HepG2 (cell line): Measurements from ENCODE around the gene OXLD1. TPM values are rescaled to one million over a fixed set of nuclear protein-coding genes. Genes with fewer than 3 reads are reported as not detected.

Experiments used
- AGO2 ChIP-seq: fragments of 200-400 bp; formaldehyde crosslinking; optimal IDR thresholded peaks from 2 replicates; pipeline ENCODE3; 2017; ENCODE audit warnings: mild to moderate bottlenecking, low read depth, low read length, moderate library complexity
- ARNT ChIP-seq: fragments of 450-650 bp; IDR thresholded peaks from 2 replicates; pipeline ENCODE4 v1.6.1; 2017
- ATM ChIP-seq: fragments of 450-650 bp; IDR thresholded peaks from 2 replicates; pipeline ENCODE4 v1.7.1; 2017; ENCODE audit warnings: mild to moderate bottlenecking, borderline replicate concordance
- EED ChIP-seq: sonication (generic); formaldehyde crosslinking; IDR thresholded peaks from 2 replicates; pipeline ENCODE4 v1.5.0; 2020; ENCODE audit warnings: mild to moderate bottlenecking, missing genetic modification reagents
- ERF ChIP-seq: IDR thresholded peaks from 2 replicates; pipeline ENCODE4 v1.6.1; 2018; ENCODE audit warnings: missing biosample characterization, missing genetic modification reagents
- FLYWCH1 ChIP-seq: sonication (generic); formaldehyde crosslinking; IDR thresholded peaks from 2 replicates; pipeline ENCODE4 v1.8.1; 2023; ENCODE audit warnings: mild to moderate bottlenecking, missing genetic modification reagents
- FOSL2 ChIP-seq: sonication (generic); formaldehyde crosslinking; IDR thresholded peaks from 2 replicates; pipeline ENCODE4 v1.4.0; 2020; ENCODE audit warnings: missing genetic modification reagents
- HNRNPL ChIP-seq: fragments of 200-400 bp; formaldehyde crosslinking; IDR thresholded peaks from 2 replicates; pipeline ENCODE4 v1.6.1; 2017; ENCODE audit warnings: mild to moderate bottlenecking, low read depth, low read length
- HNRNPUL1 ChIP-seq: fragments of 200-400 bp; formaldehyde crosslinking; IDR thresholded peaks from 2 replicates; pipeline ENCODE4 v1.6.1; 2017; ENCODE audit warnings: low read depth, mild to moderate bottlenecking, low read length, moderate library complexity
- ISL2 ChIP-seq: sonication (generic); formaldehyde crosslinking; IDR thresholded peaks from 2 replicates; pipeline ENCODE4 v1.5.0; 2020; ENCODE audit warnings: missing genetic modification reagents
- MXD3 ChIP-seq: IDR thresholded peaks from 2 replicates; pipeline ENCODE4 v1.6.1; 2016; ENCODE audit warnings: mild to moderate bottlenecking, missing biosample characterization, missing genetic modification reagents
- NCOA5 ChIP-seq: sonication (generic); formaldehyde crosslinking; IDR thresholded peaks from 2 replicates; pipeline ENCODE4 v1.4.0; 2020; ENCODE audit warnings: missing genetic modification reagents
- ONECUT2 ChIP-seq: sonication (generic); formaldehyde crosslinking; IDR thresholded peaks from 2 replicates; pipeline ENCODE4 v1.4.0; 2020; ENCODE audit warnings: missing genetic modification reagents
- PATZ1 ChIP-seq: sonication (generic); formaldehyde crosslinking; IDR thresholded peaks from 2 replicates; pipeline ENCODE4 v1.4.0; 2020; ENCODE audit warnings: missing genetic modification reagents
- POGK ChIP-seq: sonication (generic); formaldehyde crosslinking; conservative IDR thresholded peaks from 2 replicates; pipeline ENCODE4 v1.8.0; 2022; ENCODE audit warnings: mild to moderate bottlenecking, moderate library complexity, missing genetic modification reagents
- SALL1 ChIP-seq: sonication (generic); formaldehyde crosslinking; IDR thresholded peaks from 2 replicates; pipeline ENCODE4 v1.8.0; 2022; ENCODE audit warnings: mild to moderate bottlenecking, missing genetic modification reagents
- SIN3B ChIP-seq: fragments of 150-350 bp; IDR thresholded peaks from 2 replicates; pipeline ENCODE4 v1.6.1; 2014; ENCODE audit warnings: low read length
- SNAI1 ChIP-seq: sonication (generic); formaldehyde crosslinking; IDR thresholded peaks from 2 replicates; pipeline ENCODE4 v1.5.0; 2020; ENCODE audit warnings: mild to moderate bottlenecking, missing genetic modification reagents, borderline replicate concordance
- SSRP1 ChIP-seq: IDR thresholded peaks from 2 replicates; pipeline ENCODE4 v1.6.1; 2016; ENCODE audit warnings: control low read depth
- TFAP4 ChIP-seq: sonication (generic); IDR thresholded peaks from 2 replicates; pipeline ENCODE4 v1.6.1; 2016; ENCODE audit warnings: low read depth, borderline replicate concordance
- THAP11 ChIP-seq: IDR thresholded peaks from 2 replicates; pipeline ENCODE4 v1.6.1; 2016; ENCODE audit warnings: missing biosample characterization, missing genetic modification reagents
- WIZ ChIP-seq: sonication (generic); formaldehyde crosslinking; IDR thresholded peaks from 2 replicates; pipeline ENCODE4 v1.5.1; 2020; ENCODE audit warnings: mild to moderate bottlenecking, missing genetic modification reagents
- ZFP37 ChIP-seq: sonication (generic); formaldehyde crosslinking; IDR thresholded peaks from 2 replicates; pipeline ENCODE4 v1.4.0; 2020; ENCODE audit warnings: missing genetic modification reagents, borderline replicate concordance
- ZNF235 ChIP-seq: sonication (generic); formaldehyde crosslinking; IDR thresholded peaks from 2 replicates; pipeline ENCODE4 v1.8.1; 2023; ENCODE audit warnings: mild to moderate bottlenecking, missing genetic modification reagents, borderline replicate concordance
- ZNF33A ChIP-seq: sonication (generic); formaldehyde crosslinking; IDR thresholded peaks from 2 replicates; pipeline ENCODE4 v1.5.1; 2020; ENCODE audit warnings: missing genetic modification reagents, mild to moderate bottlenecking, moderate library complexity, borderline replicate concordance
- ZNF34 ChIP-seq: sonication (generic); formaldehyde crosslinking; IDR thresholded peaks from 2 replicates; pipeline ENCODE4 v1.4.0; 2020; ENCODE audit warnings: mild to moderate bottlenecking, missing genetic modification reagents, borderline replicate concordance
- ZNF556 ChIP-seq: sonication (generic); formaldehyde crosslinking; IDR thresholded peaks from 2 replicates; pipeline ENCODE4 v1.4.0; 2020; ENCODE audit warnings: mild to moderate bottlenecking, missing genetic modification reagents, borderline replicate concordance
- polyA plus RNA-seq, 8 experiments: library from polyadenylated mRNA; depleted of rRNA in 3 of 8; stranded (reverse) in 7 of 8; unstranded in 1 of 8; fragments of >200 nt; fragmentation: Illumina TruSeq in 4 of 8; extraction: Trizol in 4 of 8; gene quantifications; 2 replicates each; pipeline versions ENCODE4 v1.2.1 to v1.2.3, GENCODE V29; 2011 to 2016; ENCODE audit warnings: low read depth in 4 of 8, missing spikeins in 1 of 8, mixed read lengths in 1 of 8; ENCODE audit not compliant: insufficient read depth in 1 of 8
- total RNA-seq, 5 experiments: library from RNA; depleted of rRNA; stranded (reverse); fragments of >200 nt; fragmentation: Illumina TruSeq; extraction: Trizol; gene quantifications; 2 replicates each; pipeline ENCODE4 v1.2.3, GENCODE V29; 2016; ENCODE audit warnings: low read depth in 1 of 5

The OXLD1 gene
- total and polyA plus RNA-seq, 2 of the 13 experiments (the other 11 are each of a cell fraction or from before 2014, with no cell fraction given): 27.1 to 37.5 TPM

- TF ChIP-seq ZNF34 (peak; percentile 74; the same call in 1 of the 2 replicates), ONECUT2 (CRISPR knock-in tag) (0 out of 2 replicates have a peak, but pooled peaks have one; percentile 29), SNAI1 (0 out of 2 replicates have a peak, but pooled peaks have one; percentile 38), TFAP4 (peak; percentile 60; the same call in 1 of the 2 replicates), NCOA5 (CRISPR knock-in tag) (no peak), ZNF33A (CRISPR knock-in tag) (no peak), ISL2 (CRISPR knock-in tag) (peak; percentile 86), ERF (CRISPR knock-in tag) (peak; percentile 97), FLYWCH1 (no peak; the same call in 1 of the 2 replicates), FOSL2 (CRISPR knock-in tag) (peak; percentile 69), ZFP37 (CRISPR knock-in tag) (peak; percentile 43; the same call in 1 of the 2 replicates), EED (no peak), ZNF235 (CRISPR knock-in tag) (peak; percentile 91; the same call in 1 of the 2 replicates), HNRNPUL1 (no peak), SSRP1 (CRISPR knock-in tag) (0 out of 2 replicates have a peak, but pooled peaks have one; percentile 72), THAP11 (CRISPR knock-in tag) (peak; percentile 94), ARNT (no peak), SIN3B (peak; percentile 91), POGK (CRISPR knock-in tag) (peak; percentile 77; the same call in 1 of the 2 replicates), HNRNPL (no peak), WIZ (CRISPR knock-in tag) (0 out of 2 replicates have a peak, but pooled peaks have one; percentile 50), ATM (no peak), ZNF556 (CRISPR knock-in tag) (0 out of 2 replicates have a peak, but pooled peaks have one; percentile 31), SALL1 (CRISPR knock-in tag) (peak; percentile 86), AGO2 (peak; percentile 58), MXD3 (peak; percentile 84; the same call in 1 of the 2 replicates), PATZ1 (CRISPR knock-in tag) (peak; percentile 85)
These were observed 29.7 kb downstream of the OXLD1 start, which contains the start of the genes NPLOC4 and TSPAN10 (continued) for GRCh38 chr17:81636505-81637288.
